ENCODE results near the gene PFN1.

DNA sequence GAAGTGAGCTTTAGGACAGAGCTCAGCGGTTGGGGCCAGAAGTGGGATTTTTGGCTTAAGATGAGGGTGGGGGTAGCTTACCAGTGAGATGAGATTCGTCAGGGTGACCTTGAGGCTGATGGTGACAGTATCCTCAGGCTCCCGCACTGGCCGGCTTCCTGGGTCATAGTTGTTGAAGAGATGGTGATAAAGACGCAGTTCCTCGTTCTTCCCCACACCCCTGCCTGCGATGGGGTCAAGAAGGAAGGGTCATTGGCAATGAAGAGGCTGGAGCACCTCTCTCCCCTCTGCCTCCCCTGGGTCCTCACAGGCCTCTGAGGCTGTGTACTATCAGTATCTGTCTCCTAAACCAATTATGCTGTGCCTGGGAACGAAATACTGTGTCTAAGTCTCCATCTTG lies 45.8 kb downstream of the PFN1 start:
- TF ChIP-seq POLR2A (IDR thresholded peaks at IDR 0.05), result no peak
- TF ChIP-seq CTCF (IDR thresholded peaks at IDR 0.05), result no peak
- TF ChIP-seq POLR2AphosphoS5 (IDR thresholded peaks at IDR 0.05; ENCODE audit: insufficient read depth in 1 of 2, low read depth in 1 of 2), result no peak
